Hematopoietic multipotent progenitor cell treated with erythropoietin and hydrocortisone succinate and interleukin-3 and kit ligand, for 17 days (in vitro differentiated cells): ENCODE measurements around the gene ORMDL3.
"Not testable (repeated sequence)": the region's sequence is repeated elsewhere in the genome, so short reads cannot be mapped to it uniquely, and the experiment has no call there.

ENCODE experiments used
- DNase-seq: peaks from one replicate; pipeline ENCODE4 v3.0.0-alpha.2; 2015; ENCODE audit warnings: low spot score

The ORMDL3 gene

DNA sequence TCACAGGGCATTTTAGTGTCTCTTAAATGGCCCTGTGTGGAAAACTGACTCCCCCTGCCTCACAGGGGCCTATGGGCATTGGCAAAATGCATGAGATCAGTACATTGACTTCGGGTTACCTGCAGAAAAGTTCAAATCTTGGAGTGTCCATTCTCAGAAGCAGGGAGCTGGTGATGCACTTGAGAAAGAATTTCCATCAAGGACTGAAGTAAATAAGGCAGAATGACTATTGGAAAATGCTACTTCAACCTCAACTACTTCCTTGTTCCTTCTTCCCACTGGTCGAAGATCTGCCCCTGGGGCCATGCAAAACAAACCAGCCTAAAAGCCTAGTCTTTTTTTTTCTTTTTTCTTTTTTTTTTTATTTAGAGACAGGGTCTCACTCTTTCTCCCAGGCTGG lies 21.6 kb upstream of the ORMDL3 start:
- no peak for DNase-seq

GRCh38 chr17:39948489-39948828 lies 21.1 kb upstream of the ORMDL3 start:
- not testable (repeated sequence) for DNase-seq

DNA sequence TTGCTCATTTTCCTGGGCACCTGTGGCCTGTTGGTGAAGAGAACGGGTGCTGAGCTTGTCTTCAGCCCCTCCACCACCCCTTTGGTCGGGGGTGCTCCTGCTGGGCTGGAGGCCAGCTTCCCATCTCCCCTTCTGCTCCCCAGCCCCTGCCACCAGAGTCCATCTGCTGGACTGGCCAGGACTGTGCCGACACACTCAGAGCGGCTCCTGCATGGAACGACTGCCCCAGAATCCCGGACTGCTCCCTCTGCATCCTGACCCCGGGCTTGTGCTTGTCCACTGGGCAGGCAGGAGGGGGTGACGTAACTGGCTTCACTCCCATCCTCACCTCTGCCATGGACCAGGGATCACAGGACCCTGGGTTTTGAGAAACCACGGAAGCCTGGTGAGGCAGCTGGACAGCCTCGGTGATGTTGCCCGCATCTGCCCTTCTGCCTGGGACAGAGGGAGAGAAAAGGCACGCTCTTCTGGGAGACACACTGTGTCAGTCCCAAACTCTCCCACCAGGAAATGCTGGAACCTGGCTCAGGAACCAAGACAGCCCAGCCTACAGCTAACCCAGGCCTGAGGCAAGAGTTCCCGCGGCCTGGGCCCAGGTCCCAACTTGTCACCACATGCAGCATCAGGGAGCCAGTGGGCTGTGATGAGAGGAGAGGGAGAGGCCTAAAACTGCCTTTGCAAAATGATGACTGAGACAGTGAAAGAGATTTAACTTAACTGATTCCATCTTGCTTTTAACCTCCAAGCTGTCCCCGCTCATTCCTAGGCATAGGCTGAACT lies 19.3 kb upstream of the ORMDL3 start:
- DNase-seq, result no peak

GRCh38 chr17:39944393-39944711 lies 17.0 kb upstream of the ORMDL3 start:
- no peak for DNase-seq

- no peak for DNase-seq
These were observed 16.4 kb upstream of the ORMDL3 start for GRCh38 chr17:39943702-39944392.

DNA sequence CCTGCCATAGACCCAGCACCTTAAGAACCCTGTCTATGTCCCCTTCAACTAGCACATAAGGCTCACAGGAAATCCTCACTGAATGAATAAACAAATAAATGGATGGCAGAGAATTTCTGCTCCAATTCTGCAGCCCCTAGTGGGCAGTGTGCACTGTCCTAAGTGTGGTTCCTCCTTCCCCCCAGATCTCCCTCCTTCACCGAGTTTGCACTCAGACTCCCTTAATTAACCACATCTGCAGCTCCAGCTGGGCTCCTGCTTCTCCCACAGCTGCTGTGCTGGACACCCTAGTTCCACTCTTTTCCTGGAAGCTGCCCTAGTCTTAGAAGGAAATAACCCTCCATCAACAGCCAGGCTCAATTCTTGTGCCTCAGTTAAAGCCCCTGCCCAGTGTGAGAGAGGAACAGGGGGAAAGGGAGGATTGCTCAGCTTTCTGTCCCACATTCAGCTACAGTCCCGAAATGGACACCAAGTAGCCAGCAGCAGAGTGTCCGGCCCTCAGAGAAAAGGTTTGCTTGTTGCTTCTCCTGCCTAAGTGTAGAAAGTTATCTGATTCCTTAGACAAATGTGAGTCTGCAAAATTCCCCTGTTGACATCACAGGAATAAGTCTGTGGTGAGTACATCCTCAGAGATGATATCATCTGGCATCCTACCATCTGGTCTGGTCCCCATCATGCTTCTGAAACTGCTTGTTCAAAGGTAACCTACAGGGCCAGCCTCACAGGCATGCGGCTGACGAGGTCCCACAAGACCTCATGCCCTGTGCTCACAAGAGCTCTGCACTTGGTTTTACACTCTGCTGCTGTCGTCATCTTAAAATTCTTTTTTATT lies 12.4 kb upstream of the ORMDL3 start:
- no peak for DNase-seq

DNA sequence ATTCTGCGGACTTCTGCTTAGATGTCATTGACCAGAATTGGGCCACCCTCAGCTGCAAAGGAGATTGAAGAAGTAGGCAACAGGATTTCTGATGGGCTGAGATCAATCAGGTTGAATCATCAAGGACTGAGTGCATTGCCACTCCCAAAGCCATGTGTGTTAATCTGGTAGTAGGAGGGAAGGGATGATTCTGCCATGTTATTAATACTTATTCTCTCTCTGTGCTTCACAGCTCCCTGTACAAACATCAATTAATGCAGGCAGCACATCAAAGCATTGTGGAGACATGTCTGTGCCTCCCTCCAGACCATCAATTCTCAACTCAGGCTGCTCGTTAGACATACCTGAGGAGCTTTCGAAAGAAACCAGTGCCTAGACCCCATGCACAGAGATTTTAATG lies 11.7 kb upstream of the ORMDL3 start:
- no peak for DNase-seq

DNA sequence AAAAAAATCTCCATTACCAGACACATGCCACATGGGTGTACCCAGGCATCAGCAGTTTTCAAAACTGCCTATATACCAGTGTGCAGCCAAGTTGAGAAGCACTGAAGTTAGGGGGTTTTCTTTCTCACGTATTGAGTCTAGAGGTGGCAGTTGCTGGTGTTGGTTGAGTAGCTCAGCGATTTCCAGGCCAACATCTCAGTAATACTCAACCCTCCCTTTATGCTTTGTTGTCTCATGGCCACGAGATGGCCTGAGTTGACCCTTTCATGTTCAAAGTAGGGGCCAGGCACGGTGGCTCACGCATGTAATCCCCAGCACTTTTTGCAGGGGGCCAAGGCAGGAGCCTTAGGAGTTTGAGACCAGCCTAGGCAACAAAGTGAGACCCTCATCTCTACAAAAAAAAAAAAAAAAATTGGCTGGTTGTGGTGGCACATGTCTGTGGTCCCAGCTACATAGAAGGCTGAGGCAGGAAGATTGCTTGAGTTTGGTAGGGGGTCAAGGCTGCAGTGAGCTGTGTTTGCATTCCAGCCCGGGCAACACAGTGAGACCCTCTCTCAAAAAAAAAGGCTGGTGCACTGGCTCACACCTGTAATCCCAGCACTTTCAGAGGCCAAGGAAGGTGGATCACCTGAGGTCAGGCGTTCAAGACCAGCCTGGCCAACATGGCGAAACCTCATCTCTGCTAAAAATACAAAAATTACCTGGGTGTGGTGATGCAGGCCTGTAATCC lies 10.9 kb upstream of the ORMDL3 start:
- no peak for DNase-seq

- no peak for DNase-seq
These were observed 10.0 kb upstream of the ORMDL3 start for GRCh38 chr17:39937447-39937846.

GRCh38 chr17:39935909-39936308 lies 8.5 kb upstream of the ORMDL3 start:
- DNase-seq, result no peak

DNA sequence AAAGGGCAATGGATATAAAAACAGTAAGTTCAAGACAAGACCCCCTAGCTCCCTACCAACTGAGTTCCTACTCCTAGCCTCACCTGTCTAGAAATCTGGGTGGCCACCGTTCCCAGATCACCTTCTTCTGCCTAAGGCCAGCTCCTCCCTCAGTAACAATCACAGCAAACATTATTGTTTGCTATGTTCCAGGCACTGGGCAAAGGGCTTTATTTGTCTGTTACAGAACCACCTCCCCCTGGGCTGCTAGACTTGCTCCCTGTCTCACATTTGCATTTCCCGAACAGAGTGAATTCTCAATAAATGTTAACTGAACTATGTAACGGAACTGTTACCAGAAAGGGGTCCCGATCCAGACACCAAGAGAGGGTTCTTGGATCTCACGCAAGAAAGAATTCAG lies 6.9 kb upstream of the ORMDL3 start:
- no peak for DNase-seq

DNA sequence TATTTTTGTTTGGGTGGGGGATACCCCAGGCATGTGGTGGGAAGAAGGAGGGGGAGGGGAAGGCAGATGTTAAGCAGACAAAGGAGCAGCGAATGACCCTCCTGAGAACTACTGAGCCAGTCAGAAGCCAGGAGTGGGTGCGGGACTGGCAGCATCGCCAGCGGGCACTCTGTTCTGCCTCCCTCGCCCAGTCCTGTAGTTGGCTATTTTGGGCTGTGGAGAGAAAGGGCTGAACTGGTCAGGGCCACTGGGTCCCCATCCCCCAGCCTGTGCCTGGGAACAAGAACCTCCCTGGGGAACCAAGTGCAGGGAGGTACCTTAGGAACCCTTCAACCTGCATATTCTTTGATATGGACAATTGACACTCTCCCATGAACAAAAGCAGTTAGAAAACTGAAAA lies 6.5 kb upstream of the ORMDL3 start:
- no peak for DNase-seq

DNA sequence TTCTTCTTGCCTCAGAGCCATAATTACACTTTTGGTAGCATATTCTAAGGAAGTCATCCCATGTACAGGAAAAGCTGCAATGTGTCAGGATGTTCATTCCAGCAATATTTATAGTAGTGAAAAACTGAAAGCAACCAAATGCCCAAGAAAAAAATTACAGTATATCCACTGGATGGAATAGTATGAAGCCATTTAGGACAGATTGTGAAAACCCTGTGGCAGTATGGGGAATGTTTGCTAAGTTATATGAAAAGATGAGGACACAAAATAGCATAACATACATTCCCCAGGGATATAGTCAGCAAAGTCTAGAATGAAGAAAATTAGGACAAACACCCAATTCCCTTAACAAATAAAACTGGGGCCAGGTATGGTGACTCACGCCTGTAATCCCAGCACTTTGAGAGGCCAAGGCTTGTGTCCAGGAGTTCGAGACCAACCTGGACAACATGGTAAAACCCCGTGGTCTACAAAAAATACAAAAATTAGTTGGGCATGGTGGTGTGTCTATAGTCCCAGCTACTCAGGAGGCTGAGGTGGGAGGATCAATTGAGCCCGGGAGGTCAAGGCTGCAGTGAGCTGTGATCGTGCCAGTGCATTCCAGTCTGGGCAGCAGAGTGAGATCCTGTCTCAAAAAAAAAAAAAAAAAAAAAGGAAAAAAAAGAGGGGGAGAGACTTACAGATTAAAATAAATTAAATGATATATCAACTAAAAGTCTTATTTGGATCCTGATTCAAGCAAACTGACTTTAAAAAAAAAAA lies 2.4 kb upstream of the ORMDL3 start:
- no peak for DNase-seq

GRCh38 chr17:39928858-39929645 lies 1.7 kb upstream of the ORMDL3 start:
- no peak for DNase-seq

- DNase-seq, result peak; percentile 15
These were observed 792 bp upstream of the ORMDL3 start for GRCh38 chr17:39927929-39928857.

- DNase-seq, result peak; percentile 43
These were observed 757 bp downstream of the ORMDL3 start for GRCh38 chr17:39926588-39927100.

DNA sequence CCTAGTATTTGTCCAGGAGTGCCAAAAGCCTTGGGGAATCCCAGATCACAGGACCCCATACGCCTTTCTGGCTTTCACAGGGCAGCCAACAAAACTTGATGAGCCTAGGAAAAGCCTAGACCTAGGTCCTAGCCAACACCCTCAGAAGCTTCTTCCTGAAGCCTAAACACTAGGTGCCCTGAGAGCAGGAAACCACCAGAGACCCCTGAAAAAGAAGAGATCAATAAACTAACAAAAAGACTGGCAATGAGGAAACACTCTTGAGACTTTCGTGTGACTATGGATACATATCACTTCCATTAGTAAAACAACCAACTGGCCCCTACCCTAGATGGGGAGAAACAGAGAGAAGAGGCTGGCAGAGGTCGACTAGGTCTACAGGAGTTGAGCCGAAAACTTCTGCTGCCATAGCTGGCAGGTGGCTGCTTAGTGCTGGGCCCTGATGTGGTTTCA lies 1.2 kb downstream of the ORMDL3 start:
- no peak for DNase-seq

- peak; percentile 50 for DNase-seq
These were observed 1.9 kb downstream of the ORMDL3 start for GRCh38 chr17:39925282-39926134.
